GM12874 (cell line): ENCODE measurements around the gene DGKD.
A peak's percentile ranks its signal among the peaks of the same experiment; 100 is the strongest.

Source experiments
- TF ChIP-seq, protein P1 (sequence below): IDR thresholded peaks from 2 replicates; pipeline ENCODE4 v1.5.1; 2011; ENCODE audit warnings: low read depth, mild to moderate bottlenecking, control low read depth, low read length, moderate library complexity; ENCODE audit not compliant: insufficient read depth

Gene DGKD

DNA sequence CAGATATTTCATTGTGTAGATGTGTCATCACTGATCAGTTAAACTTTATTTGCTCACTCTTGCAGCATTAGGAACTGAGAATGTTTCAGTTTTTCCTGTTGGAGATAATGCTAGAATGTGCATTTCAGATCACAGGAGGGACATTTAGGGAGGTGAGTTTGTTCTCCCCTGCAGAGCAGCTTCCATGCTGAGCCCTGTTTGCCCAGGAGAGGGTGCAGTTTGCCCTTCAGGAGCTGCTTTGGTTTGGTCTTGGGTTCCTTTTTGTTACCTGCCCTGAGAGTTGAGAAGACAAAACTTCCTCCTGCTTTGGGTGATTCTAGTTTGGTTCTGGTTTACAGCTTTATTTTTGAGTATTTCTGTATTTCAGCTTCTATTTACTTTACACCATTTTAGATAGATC lies 49.9 kb downstream of the DGKD start:
- TF ChIP-seq, protein P1, sequence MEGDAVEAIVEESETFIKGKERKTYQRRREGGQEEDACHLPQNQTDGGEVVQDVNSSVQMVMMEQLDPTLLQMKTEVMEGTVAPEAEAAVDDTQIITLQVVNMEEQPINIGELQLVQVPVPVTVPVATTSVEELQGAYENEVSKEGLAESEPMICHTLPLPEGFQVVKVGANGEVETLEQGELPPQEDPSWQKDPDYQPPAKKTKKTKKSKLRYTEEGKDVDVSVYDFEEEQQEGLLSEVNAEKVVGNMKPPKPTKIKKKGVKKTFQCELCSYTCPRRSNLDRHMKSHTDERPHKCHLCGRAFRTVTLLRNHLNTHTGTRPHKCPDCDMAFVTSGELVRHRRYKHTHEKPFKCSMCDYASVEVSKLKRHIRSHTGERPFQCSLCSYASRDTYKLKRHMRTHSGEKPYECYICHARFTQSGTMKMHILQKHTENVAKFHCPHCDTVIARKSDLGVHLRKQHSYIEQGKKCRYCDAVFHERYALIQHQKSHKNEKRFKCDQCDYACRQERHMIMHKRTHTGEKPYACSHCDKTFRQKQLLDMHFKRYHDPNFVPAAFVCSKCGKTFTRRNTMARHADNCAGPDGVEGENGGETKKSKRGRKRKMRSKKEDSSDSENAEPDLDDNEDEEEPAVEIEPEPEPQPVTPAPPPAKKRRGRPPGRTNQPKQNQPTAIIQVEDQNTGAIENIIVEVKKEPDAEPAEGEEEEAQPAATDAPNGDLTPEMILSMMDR, result peak; percentile 84

DNA sequence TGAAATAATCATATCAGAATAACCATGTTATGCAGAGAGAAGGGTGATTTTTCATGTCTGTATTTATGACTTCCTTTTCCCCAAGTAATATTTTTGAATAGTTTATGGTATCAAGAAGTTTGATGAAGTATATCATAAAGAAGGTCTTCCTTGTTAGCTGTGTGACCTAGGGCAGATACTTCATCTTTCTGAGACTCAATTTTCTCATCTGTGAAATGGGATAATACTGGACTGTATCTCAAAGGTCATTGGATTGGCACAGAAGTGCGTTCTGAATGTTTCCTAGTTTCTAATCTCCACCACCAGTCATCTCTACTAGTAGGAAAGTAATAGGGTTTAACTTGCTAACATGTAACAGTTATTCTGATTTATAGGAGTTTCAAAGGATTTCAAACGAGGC lies 52.6 kb downstream of the DGKD start:
- TF ChIP-seq, protein P1, result no peak

DNA sequence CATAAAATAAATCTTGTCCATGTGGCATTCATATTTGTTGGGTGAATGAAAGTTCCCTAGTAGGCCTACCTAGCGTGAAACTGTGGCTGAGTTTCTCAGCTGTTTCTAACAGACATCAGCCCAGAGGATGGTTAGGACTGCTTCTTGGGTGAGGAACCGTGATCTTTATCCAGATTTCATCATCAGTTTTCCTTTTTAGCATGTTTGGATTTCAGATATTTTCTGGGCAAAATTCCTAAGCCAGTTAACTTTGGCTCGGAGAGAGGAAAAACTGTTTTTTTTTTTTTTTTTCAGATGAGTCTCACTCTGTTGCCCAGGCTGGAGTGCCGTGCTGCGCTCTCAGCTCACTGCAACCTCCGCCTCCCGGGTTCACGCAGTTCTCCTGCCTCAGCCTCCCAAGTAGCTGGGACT lies 53.5 kb downstream of the DGKD start:
- TF ChIP-seq, protein P1, result no peak

DNA sequence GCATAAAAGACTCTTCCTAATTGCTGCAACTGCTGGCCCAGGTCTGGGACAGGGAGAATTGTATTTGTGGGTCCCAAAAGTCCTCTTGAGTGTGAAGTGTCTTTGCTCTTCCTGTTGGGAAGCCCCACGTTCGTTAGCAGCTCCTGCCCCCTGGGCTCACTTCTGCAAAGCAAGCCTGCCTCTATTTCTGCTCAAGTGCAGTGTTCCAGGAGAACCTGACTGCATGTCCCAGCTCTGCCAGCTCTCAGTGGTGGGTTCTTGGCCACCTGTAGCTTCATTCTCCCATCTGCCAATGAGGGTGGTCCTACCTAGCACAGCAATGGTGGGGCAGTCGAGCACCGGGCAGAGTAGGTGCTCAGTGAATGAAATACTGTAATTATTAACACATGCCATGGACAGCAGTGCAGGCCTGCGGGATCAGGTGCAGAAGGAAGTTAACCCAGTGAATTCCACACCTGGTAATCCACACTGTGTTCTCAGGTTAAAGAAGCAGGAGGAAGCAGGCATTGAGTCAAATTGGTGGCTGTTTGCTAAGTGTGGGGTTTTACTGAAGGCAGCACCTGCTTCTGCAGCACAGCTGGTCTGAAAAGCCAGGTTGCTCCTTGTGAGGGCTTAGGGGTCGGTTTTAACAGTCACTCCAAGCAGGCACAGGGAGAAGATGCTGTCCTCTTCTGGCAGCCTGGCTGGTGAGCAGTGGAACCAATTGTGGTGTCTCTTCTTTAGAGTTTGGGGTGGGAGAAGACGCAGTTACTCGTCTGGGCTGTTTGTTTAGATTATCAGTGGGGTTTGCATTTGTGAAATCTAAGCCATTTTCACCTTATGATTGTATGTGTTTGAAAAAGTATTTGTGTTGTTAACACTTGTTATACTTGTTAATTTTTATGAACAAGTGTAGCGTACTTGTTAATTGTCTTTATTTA lies 54.3 kb downstream of the DGKD start:
- TF ChIP-seq, protein P1, result no peak

DNA sequence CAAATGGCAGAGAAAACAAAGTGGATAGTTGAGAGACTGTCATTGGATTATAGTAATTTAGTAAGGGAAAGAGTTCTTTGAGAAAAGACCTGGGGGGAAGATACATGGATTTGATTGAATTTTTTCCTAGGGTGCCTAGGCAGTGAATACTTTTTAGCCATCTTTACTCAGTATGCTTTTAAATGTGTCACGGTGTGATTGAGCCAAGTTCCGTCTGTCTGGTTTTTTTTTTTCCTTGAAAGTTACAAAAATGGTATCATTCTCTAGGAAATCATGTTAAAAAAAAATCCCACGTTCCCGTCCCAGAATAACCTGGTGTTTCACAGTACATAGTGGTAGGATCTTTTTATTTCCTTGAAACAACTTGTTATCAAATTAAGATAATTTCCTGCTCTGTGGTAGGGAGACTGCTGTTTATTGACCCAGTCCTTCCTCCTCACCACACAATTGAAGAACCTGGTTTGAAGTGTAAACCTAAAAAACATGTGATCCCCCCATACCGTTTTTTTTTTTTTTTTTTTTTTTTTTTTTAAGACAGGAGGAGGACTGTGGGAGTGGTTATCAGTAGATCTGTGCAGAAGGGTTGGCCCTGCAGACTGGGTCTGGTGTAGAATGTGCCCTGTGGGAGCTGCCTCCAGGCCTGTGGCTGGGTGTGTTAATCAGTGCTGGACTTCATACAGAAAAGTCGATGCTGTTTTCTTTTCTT lies 55.1 kb downstream of the DGKD start:
- TF ChIP-seq, protein P1, result no peak

DNA sequence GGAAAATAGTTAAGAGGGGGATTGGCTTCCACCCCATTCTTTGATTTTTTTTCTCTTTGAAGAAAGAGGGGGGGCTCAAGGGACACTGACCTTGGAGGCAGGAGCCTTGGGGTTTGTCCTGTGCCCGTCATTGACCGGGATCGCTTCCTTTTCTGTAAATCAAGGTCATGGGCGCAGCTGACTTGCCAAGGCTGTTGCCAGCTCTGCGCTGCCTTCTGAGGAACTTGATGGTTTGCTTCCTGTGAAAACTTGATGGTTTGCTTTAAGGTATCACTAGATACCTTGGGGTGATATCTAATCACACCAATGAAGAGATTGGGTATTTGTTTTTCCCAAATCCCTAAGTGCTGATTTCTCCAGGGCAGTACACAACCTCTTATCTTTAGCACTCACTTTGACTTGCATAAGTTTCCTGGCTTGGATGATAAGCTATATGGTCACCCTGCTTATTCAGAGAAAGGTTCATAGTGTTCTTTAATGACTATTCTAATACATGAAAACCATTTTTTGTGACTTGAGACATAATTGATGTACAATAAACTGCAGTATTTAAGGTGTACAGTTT lies 56.0 kb downstream of the DGKD start:
- TF ChIP-seq, protein P1, result no peak

DNA sequence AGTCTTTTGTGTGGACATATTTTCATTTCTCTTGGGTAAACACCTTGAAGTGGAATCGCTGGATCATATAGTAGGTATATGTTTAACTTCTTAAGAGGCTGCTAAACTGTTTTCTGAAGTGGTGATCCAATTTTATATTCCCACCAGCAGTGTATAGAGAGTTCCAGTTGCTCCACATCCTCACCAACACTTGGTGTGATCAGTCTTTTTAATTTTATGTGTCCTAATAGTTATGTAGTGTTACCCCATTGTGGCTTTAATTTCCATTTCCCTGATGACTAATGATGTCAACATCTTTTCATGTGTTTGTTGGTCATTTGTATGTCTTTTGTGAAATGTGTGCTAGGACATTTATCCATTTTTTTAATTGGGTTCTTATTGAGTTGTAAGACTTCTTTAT lies 56.9 kb downstream of the DGKD start:
- TF ChIP-seq, protein P1, result no peak
